ENCODE measurements around the gene FOXRED2.

DNA sequence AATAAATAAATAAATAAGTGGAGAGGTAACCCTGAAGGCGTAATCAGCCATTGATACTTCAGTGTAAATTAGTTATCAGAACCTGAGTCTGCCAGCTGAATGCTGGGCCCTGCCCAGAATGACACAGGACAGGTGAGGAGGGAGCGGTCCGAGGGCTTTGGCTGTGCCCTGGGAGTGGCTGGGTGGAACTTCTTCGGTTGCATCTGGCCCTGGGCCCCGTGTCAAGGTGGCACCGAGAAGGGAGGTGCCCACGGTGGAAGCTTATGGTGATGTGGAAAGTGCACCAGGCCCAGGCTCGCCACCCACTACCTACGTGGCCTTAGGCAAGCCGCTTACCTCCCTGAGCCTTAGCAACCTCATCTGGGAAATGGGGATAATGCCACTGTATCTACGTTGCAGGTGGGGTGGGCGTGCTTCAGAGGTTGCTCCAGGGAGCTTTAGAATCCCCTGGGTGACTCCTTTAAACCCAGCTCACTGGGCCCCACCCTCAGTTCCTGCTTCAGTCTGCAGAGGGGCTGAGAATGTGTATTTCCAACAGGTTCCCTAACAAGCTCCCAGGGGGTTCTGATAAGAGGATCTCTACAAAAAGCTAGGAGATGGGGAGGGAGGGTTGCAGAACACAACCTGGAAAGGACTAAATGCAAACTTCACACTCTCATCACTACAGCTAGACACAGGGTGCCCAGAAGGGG lies 64.2 kb downstream of the FOXRED2 start:
- TF ChIP-seq EZH2 (IDR thresholded peaks at IDR 0.05; ENCODE audit: borderline replicate concordance, insufficient read depth, low read length, poor library complexity, severe bottlenecking): no peak
- TF ChIP-seq TAF1 (IDR thresholded peaks at IDR 0.05; ENCODE audit: low read depth): no peak
- no peak for TF ChIP-seq POLR2AphosphoS5 (IDR thresholded peaks at IDR 0.05)
- TF ChIP-seq, protein P1, sequence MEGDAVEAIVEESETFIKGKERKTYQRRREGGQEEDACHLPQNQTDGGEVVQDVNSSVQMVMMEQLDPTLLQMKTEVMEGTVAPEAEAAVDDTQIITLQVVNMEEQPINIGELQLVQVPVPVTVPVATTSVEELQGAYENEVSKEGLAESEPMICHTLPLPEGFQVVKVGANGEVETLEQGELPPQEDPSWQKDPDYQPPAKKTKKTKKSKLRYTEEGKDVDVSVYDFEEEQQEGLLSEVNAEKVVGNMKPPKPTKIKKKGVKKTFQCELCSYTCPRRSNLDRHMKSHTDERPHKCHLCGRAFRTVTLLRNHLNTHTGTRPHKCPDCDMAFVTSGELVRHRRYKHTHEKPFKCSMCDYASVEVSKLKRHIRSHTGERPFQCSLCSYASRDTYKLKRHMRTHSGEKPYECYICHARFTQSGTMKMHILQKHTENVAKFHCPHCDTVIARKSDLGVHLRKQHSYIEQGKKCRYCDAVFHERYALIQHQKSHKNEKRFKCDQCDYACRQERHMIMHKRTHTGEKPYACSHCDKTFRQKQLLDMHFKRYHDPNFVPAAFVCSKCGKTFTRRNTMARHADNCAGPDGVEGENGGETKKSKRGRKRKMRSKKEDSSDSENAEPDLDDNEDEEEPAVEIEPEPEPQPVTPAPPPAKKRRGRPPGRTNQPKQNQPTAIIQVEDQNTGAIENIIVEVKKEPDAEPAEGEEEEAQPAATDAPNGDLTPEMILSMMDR (IDR thresholded peaks at IDR 0.05; ENCODE audit: poor library complexity, severe bottlenecking): no peak
- TF ChIP-seq, protein P2, sequence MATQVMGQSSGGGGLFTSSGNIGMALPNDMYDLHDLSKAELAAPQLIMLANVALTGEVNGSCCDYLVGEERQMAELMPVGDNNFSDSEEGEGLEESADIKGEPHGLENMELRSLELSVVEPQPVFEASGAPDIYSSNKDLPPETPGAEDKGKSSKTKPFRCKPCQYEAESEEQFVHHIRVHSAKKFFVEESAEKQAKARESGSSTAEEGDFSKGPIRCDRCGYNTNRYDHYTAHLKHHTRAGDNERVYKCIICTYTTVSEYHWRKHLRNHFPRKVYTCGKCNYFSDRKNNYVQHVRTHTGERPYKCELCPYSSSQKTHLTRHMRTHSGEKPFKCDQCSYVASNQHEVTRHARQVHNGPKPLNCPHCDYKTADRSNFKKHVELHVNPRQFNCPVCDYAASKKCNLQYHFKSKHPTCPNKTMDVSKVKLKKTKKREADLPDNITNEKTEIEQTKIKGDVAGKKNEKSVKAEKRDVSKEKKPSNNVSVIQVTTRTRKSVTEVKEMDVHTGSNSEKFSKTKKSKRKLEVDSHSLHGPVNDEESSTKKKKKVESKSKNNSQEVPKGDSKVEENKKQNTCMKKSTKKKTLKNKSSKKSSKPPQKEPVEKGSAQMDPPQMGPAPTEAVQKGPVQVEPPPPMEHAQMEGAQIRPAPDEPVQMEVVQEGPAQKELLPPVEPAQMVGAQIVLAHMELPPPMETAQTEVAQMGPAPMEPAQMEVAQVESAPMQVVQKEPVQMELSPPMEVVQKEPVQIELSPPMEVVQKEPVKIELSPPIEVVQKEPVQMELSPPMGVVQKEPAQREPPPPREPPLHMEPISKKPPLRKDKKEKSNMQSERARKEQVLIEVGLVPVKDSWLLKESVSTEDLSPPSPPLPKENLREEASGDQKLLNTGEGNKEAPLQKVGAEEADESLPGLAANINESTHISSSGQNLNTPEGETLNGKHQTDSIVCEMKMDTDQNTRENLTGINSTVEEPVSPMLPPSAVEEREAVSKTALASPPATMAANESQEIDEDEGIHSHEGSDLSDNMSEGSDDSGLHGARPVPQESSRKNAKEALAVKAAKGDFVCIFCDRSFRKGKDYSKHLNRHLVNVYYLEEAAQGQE (IDR thresholded peaks at IDR 0.05; ENCODE audit: borderline replicate concordance): no peak

Data from neural cell (in vitro differentiated cells).